ENCODE results near the gene UHRF2.

- TF ChIP-seq CTCF (IDR thresholded peaks at IDR 0.05) (no peak), ZFX (IDR thresholded peaks at IDR 0.05; ENCODE audit: borderline replicate concordance) (no peak)
Measured at GRCh38 chr9:6552498-6553121, 139.6 kb downstream of the UHRF2 start.
